Ishikawa (cell line): ENCODE results near the gene ADM.
A peak's percentile ranks its signal among the peaks of the same experiment; 100 is the strongest.

Source experiments
- CEBPB ChIP-seq: IDR thresholded peaks from 2 replicates; pipeline ENCODE4 v1.6.1; 2012
- CREB1 ChIP-seq: IDR thresholded peaks from 2 replicates; pipeline ENCODE4 v1.6.1; 2012; ENCODE audit warnings: low read depth
- EGR1 ChIP-seq: IDR thresholded peaks from 2 replicates; pipeline ENCODE4 v1.6.1; 2012
- EP300 ChIP-seq: IDR thresholded peaks from 2 replicates; pipeline ENCODE4 v1.6.1; 2012; ENCODE audit warnings: borderline replicate concordance
- FOXM1 ChIP-seq: IDR thresholded peaks from 2 replicates; pipeline ENCODE4 v1.6.1; 2012; ENCODE audit warnings: low read depth, borderline replicate concordance
- MAX ChIP-seq: IDR thresholded peaks from 2 replicates; pipeline ENCODE4 v1.6.1; 2012
- NFIC ChIP-seq: IDR thresholded peaks from 2 replicates; pipeline ENCODE4 v1.6.1; 2012
- RAD21 ChIP-seq: IDR thresholded peaks from 2 replicates; pipeline ENCODE4 v1.6.1; 2012; ENCODE audit warnings: low read depth
- REST ChIP-seq: IDR thresholded peaks from 2 replicates; pipeline ENCODE4 v1.6.1; 2012; ENCODE audit warnings: low read depth, mild to moderate bottlenecking
- TAF1 ChIP-seq: IDR thresholded peaks from 2 replicates; pipeline ENCODE4 v1.6.1; 2012; ENCODE audit warnings: low read depth, mild to moderate bottlenecking
- TCF12 ChIP-seq: IDR thresholded peaks from 2 replicates; pipeline ENCODE4 v1.6.1; 2012; ENCODE audit warnings: low read depth
- TEAD4 ChIP-seq: IDR thresholded peaks from 2 replicates; pipeline ENCODE4 v1.6.1; 2012
- USF1 ChIP-seq: IDR thresholded peaks from 2 replicates; pipeline ENCODE4 v1.6.1; 2012
- YY1 ChIP-seq: IDR thresholded peaks from 2 replicates; pipeline ENCODE4 v1.6.1; 2012; ENCODE audit warnings: low read depth
- ZBTB7A ChIP-seq: IDR thresholded peaks from 2 replicates; pipeline ENCODE4 v1.6.1; 2012; ENCODE audit warnings: low read depth

The ADM gene

GRCh38 chr11:10304495-10305261 lies at the start of gene ADM:
Gene ADM, plus strand, starts transcription at chr11:10305073. Its CDS starts 628 bp downstream, at chr11:10305701.
- TF ChIP-seq TAF1: peak; percentile 33; the same call in 1 of the 2 replicates
- no peak for TF ChIP-seq CREB1
- TF ChIP-seq TEAD4: 0 out of 2 replicates have a peak, but pooled peaks have one; percentile 2
- TF ChIP-seq MAX: no peak
- no peak for TF ChIP-seq EP300
- no peak for TF ChIP-seq TCF12
- TF ChIP-seq EGR1: no peak
- TF ChIP-seq FOXM1: no peak
- TF ChIP-seq ZBTB7A: peak; percentile 93
- TF ChIP-seq RAD21: peak; percentile 9; the same call in 1 of the 2 replicates
- TF ChIP-seq REST: no peak
- TF ChIP-seq YY1: no peak

GRCh38 chr11:10255388-10256125 lies 49.3 kb upstream of the ADM start:
- no peak for TF ChIP-seq RAD21
- no peak for TF ChIP-seq EP300
- TF ChIP-seq TEAD4: no peak
- no peak for TF ChIP-seq USF1
- TF ChIP-seq NFIC: no peak
- TF ChIP-seq REST: no peak
- TF ChIP-seq FOXM1: no peak
- TF ChIP-seq CREB1: no peak
- no peak for TF ChIP-seq YY1
- TF ChIP-seq ZBTB7A: no peak

- TF ChIP-seq REST (no peak), TCF12 (no peak), EGR1 (no peak), ZBTB7A (no peak), NFIC (no peak), RAD21 (no peak), MAX (no peak), EP300 (no peak), TEAD4 (no peak), YY1 (no peak), TAF1 (no peak), USF1 (no peak)
Measured at GRCh38 chr11:10257478-10257877, 47.4 kb upstream of the ADM start.

- TF ChIP-seq NFIC (no peak), REST (no peak), ZBTB7A (no peak), EGR1 (no peak), CEBPB (no peak), TEAD4 (no peak), EP300 (no peak), FOXM1 (no peak), TAF1 (no peak), TCF12 (no peak), RAD21 (no peak), YY1 (no peak), USF1 (no peak), MAX (no peak), CREB1 (no peak)
Measured at GRCh38 chr11:10261821-10262220, 43.1 kb upstream of the ADM start.
